H1 (cell line): ENCODE data around the gene BSND. TPM values are rescaled to one million over a fixed set of nuclear protein-coding genes. Genes with fewer than 3 reads are reported as not detected.

Experiments used
- ASH2L ChIP-seq: fragments of 200-600, 300-600 bp; sonication (generic); IDR thresholded peaks from one replicate; pipeline ENCODE4 v1.7.1; 2017; ENCODE audit warnings: low read length
- BCL11A ChIP-seq, 2 experiments: IDR thresholded peaks; one replicate each; pipeline ENCODE4 v1.6.1; 2011; ENCODE audit warnings: low read depth in 2 of 2, low read length in 2 of 2, mild to moderate bottlenecking in 2 of 2
- BRCA1 ChIP-seq: IDR thresholded peaks from 2 replicates; pipeline ENCODE4 v1.6.1; 2012; ENCODE audit warnings: low read depth, low read length, improper control_type of control experiment
- CEBPB ChIP-seq: IDR thresholded peaks from 2 replicates; pipeline ENCODE4 v1.6.1; 2012; ENCODE audit warnings: low read depth, low read length
- JUN ChIP-seq: IDR thresholded peaks from 2 replicates; pipeline ENCODE4 v1.6.1; 2011; ENCODE audit warnings: low read depth, mild to moderate bottlenecking, improper control_type of control experiment, low read length
- KDM4A ChIP-seq: IDR thresholded peaks from one replicate; pipeline ENCODE4 v1.7.1; 2012; ENCODE audit warnings: low read depth, mild to moderate bottlenecking, moderate library complexity, low read length, inconsistent platforms; ENCODE audit not compliant: severe bottlenecking
- TAF1 ChIP-seq: IDR thresholded peaks from 2 replicates; pipeline ENCODE4 v1.6.1; 2011; ENCODE audit warnings: mild to moderate bottlenecking, low read depth, low read length
- polyA plus RNA-seq, 7 experiments: library from polyadenylated mRNA; depleted of rRNA in 3 of 7; stranded (reverse) in 5 of 7; unstranded in 2 of 7; fragments of >200 nt in 5 of 7; fragments of 200-250 nt in 2 of 7; gene quantifications; 1 replicate in 5 of 7; 2 replicates in 1 of 7; 4 replicates in 1 of 7; pipeline versions ENCODE4 v1.2.1 to v1.2.3, GENCODE V29; 2011 to 2013; ENCODE audit warnings: missing spikeins in 2 of 7, mixed read lengths in 2 of 7
- total RNA-seq: library from RNA; stranded (reverse); fragmentation: NEBNext Ultra II Directional; extraction: Animal tissue kit (Norgen Biotek cat#: 25700); gene quantifications from 2 replicates; pipeline ENCODE4 v1.2.1, GENCODE V29; 2021
- TF ChIP-seq, protein P1 (sequence below): IDR thresholded peaks from 2 replicates; pipeline ENCODE4 v1.6.1; 2012; ENCODE audit warnings: inconsistent platforms

Gene BSND
- total and polyA plus RNA-seq, 2 of the 8 experiments (the other 6 are each of a cell fraction or from before 2014, with no cell fraction given): 0.43 to 0.68 TPM

DNA sequence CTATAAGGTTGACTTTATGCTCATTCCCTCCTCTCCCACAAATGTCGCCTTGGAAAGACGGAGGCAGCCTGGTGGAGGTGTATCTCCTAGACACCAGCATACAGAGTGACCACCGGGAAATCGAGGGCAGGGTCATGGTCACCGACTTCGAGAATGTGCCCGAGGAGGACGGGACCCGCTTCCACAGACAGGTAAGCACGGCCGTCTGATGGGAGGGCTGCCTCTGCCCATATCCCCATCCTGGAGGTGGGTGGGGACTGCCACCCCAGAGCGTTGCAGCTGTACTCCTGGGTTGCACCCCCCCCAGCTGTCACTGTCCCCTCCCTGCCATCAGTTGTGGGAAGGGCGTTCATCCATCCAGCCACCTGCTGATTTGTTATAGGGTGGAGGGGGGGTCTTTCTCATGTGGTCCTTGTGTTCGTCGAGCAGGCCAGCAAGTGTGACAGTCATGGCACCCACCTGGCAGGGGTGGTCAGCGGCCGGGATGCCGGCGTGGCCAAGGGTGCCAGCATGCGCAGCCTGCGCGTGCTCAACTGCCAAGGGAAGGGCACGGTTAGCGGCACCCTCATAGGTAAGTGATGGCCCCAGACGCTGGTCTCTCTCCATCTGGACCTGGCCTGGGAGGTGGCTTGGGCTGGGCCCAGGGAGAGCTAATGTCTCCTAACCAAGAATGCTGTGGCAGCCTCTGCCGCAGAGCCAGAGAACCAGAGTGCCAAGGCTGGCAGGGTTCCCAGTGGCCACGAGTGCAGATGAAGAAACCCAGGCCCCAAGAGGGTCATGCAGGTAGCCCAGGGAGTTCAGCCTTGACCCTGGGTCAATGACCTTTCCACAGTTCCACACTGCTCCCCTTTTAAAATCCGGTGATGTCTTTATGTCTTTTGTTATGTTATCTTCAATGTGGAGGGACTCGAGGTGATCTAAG lies 53.7 kb downstream of the BSND start (continued):
- TF ChIP-seq, protein P1, sequence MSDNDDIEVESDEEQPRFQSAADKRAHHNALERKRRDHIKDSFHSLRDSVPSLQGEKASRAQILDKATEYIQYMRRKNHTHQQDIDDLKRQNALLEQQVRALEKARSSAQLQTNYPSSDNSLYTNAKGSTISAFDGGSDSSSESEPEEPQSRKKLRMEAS: no peak
- TF ChIP-seq JUN (no peak), KDM4A (no peak), ASH2L (no peak), TAF1 (no peak), BCL11A (IDR thresholded peaks at IDR 0.05; ENCODE audit: low read depth in 2 of 2, low read length in 2 of 2) (no peak), BRCA1 (no peak), CEBPB (no peak)
- TF ChIP-seq, all 59 proteins: peak for 0
